ENCODE measurements around the gene SPSB2.
A peak's percentile ranks its signal among the peaks of the same experiment; 100 is the strongest.

The SPSB2 gene

GRCh38 chr12:6851921-6852650 is 21.0 kb downstream of the SPSB2 start, which contains the start of gene USP5:
TSS of gene USP5 (plus strand) at chr12:6852150. CDS start at chr12:6852180, 30 bp downstream.
- Histone ChIP-seq H3K27me3 (no peaks in the 10 kb centered on the region), H3K9ac (peak within 1 kb of the TSS; percentile 76 to 92 (median 85)), H3K4me3 (peak within 1 kb of the TSS; percentile 65 to 80 (median 70)), H4K20me1 (peaks cover 0 to 39% (median 19%) of the 10 kb centered on the region in 11 experiments; a peak in 14 of 22 replicates), H3K4me2 (peak within 1 kb of the TSS; percentile 94 to 100 (median 99)), H3K9me3 (replicated peaks in 1 of 11) (no peaks in the 10 kb centered on the region), H3K36me3 (peaks cover 21 to 68% (median 57%) of the 10 kb centered on the region in 11 experiments), H3K4me1 (peaks cover 34 to 45% (median 39%) of the 10 kb centered on the region in 10 experiments), H3K27ac (peak within 1 kb of the TSS; percentile 57 to 91 (median 85); a peak in 21 of 22 replicates)
- no peak for TF ChIP-seq Cebpa-rat (IDR thresholded peaks at IDR 0.05)

- Histone ChIP-seq H4K20me1 (peaks cover 0 to 43% (median 20%) of the 10 kb centered on the region in 11 experiments; a peak in 14 of 22 replicates), H3K4me3 (peak within 1 kb of the TSS; percentile 65 to 80 (median 70)), H3K9me3 (replicated peaks in 1 of 11) (no peaks in the 10 kb centered on the region), H3K9ac (peak within 1 kb of the TSS; percentile 76 to 92 (median 85)), H3K4me2 (peak within 1 kb of the TSS; percentile 87 to 100 (median 99)), H3K27me3 (no peaks in the 10 kb centered on the region), H3K4me1 (peaks cover 35 to 53% (median 40%) of the 10 kb centered on the region in 10 experiments), H3K27ac (peak within 1 kb of the TSS; percentile 57 to 91 (median 85); a peak in 21 of 22 replicates), H3K36me3 (peaks cover 13 to 68% (median 57%) of the 10 kb centered on the region in 11 experiments)
- TF ChIP-seq Cebpa-rat (IDR thresholded peaks at IDR 0.05): no peak
Measured at GRCh38 chr12:6851153-6851920, 21.8 kb downstream of the SPSB2 start, which contains the start of gene CDCA3. TSS of gene CDCA3 (minus strand) at chr12:6851286. CDS start at chr12:6850952, 334 bp downstream.

GRCh38 chr12:6850796-6851152 is 22.3 kb downstream of the SPSB2 start:
- Histone ChIP-seq H3K27me3 (no peaks in the 10 kb centered on the region), H3K27ac (peak overlapping the region in 10 of 11 experiments; percentile 68 to 91 (median 87); a peak in 18 of 22 replicates), H3K4me2 (peak overlapping the region; percentile 87 to 100 (median 99)), H3K9ac (peak overlapping the region; percentile 33 to 92 (median 85); a peak in 21 of 22 replicates), H3K36me3 (peaks cover 8 to 67% (median 56%) of the 10 kb centered on the region in 11 experiments; a peak in 21 of 22 replicates), H4K20me1 (peaks cover 0 to 37% (median 22%) of the 10 kb centered on the region in 11 experiments; a peak in 14 of 22 replicates), H3K4me1 (peaks cover 35 to 54% (median 43%) of the 10 kb centered on the region in 10 experiments), H3K4me3 (peak overlapping the region; percentile 65 to 80 (median 70)), H3K9me3 (replicated peaks in 1 of 11) (no peaks in the 10 kb centered on the region)
- no peak for TF ChIP-seq Cebpa-rat (IDR thresholded peaks at IDR 0.05)

- TF ChIP-seq Cebpa-rat (IDR thresholded peaks at IDR 0.05): no peak
- H3K27me3 ChIP-seq: no peaks in the 10 kb centered on the region
Measured at GRCh38 chr12:6849976-6850560, 23.0 kb downstream of the SPSB2 start.

GRCh38 chr12:6849427-6849826 is 23.7 kb downstream of the SPSB2 start:
- H4K20me1 ChIP-seq: peaks cover 0 to 24% (median 12%) of the 10 kb centered on the region in 11 experiments; a peak in 13 of 22 replicates
- peak overlapping the region; percentile 87 to 100 (median 99); a peak in 18 of 22 replicates for H3K4me2 ChIP-seq
- peak overlapping the region in 9 of 11 experiments; percentile 80 to 92 (median 85); a peak in 15 of 22 replicates for H3K9ac ChIP-seq
- H3K4me1 ChIP-seq: peaks cover 35 to 52% (median 41%) of the 10 kb centered on the region in 10 experiments
- H3K36me3 ChIP-seq: peaks cover 0 to 61% (median 49%) of the 10 kb centered on the region in 11 experiments; a peak in 18 of 22 replicates
- TF ChIP-seq Cebpa-rat (IDR thresholded peaks at IDR 0.05): no peak
- H3K27me3 ChIP-seq: no peaks in the 10 kb centered on the region
- H3K27ac ChIP-seq: no peak overlapping the region
- no peaks in the 10 kb centered on the region for H3K9me3 ChIP-seq (replicated peaks in 1 of 11)
- peak overlapping the region in 7 of 10 experiments; percentile 3 to 77 (median 69); a peak in 10 of 20 replicates for H3K4me3 ChIP-seq

More at GRCh38 chr12:6849976-6850560, 23.0 kb downstream of the SPSB2 start:
- Histone ChIP-seq H3K9ac (peak overlapping the region in 10 of 11 experiments; percentile 76 to 92 (median 85); a peak in 20 of 22 replicates), H3K27ac (peak overlapping the region in 9 of 11 experiments; percentile 78 to 91 (median 89); a peak in 10 of 22 replicates), H4K20me1 (peaks cover 0 to 30% (median 19%) of the 10 kb centered on the region in 11 experiments; a peak in 14 of 22 replicates), H3K4me3 (peak overlapping the region in 9 of 10 experiments; percentile 65 to 80 (median 71); a peak in 17 of 20 replicates), H3K9me3 (replicated peaks in 1 of 11) (no peaks in the 10 kb centered on the region), H3K4me1 (peaks cover 35 to 54% (median 43%) of the 10 kb centered on the region in 10 experiments), H3K36me3 (peaks cover under 1 to 66% (median 54%) of the 10 kb centered on the region in 11 experiments; a peak in 20 of 22 replicates), H3K4me2 (peak overlapping the region; percentile 87 to 100 (median 99))

GRCh38 chr12:6847676-6848075 is 25.4 kb downstream of the SPSB2 start:
- H3K4me3 ChIP-seq: no peak overlapping the region
- no peaks in the 10 kb centered on the region for H3K9me3 ChIP-seq (replicated peaks in 1 of 11)
- peaks cover 21 to 37% (median 27%) of the 10 kb centered on the region in 10 experiments for H3K4me1 ChIP-seq
- H3K27me3 ChIP-seq: no peaks in the 10 kb centered on the region
- no peak overlapping the region for H3K27ac ChIP-seq
- peaks cover 0 to 17% (median 0%) of the 10 kb centered on the region in 11 experiments; a peak in 6 of 22 replicates for H4K20me1 ChIP-seq
- H3K9ac ChIP-seq: no peak overlapping the region; a peak in 1 of 22 replicates
- TF ChIP-seq Cebpa-rat (IDR thresholded peaks at IDR 0.05): no peak
- H3K4me2 ChIP-seq: no peak overlapping the region
- H3K36me3 ChIP-seq: peaks cover 0 to 53% (median 44%) of the 10 kb centered on the region in 11 experiments; a peak in 18 of 22 replicates

GRCh38 chr12:6846316-6846869 is 26.7 kb downstream of the SPSB2 start:
- Histone ChIP-seq H3K27me3 (no peaks in the 10 kb centered on the region), H3K36me3 (peaks cover 0 to 53% (median 44%) of the 10 kb centered on the region in 11 experiments; a peak in 18 of 22 replicates), H3K4me1 (peaks cover 21 to 37% (median 27%) of the 10 kb centered on the region in 10 experiments), H3K4me2 (peak overlapping the region in 5 of 11 experiments; percentile 12 to 53 (median 39); a peak in 8 of 22 replicates), H3K9ac (peak overlapping the region in 6 of 11 experiments; percentile 4 to 46 (median 30); a peak in 5 of 22 replicates), H4K20me1 (peaks cover 0 to 17% (median 0%) of the 10 kb centered on the region in 11 experiments; a peak in 6 of 22 replicates), H3K9me3 (replicated peaks in 1 of 11) (no peaks in the 10 kb centered on the region), H3K4me3 (no peak overlapping the region), H3K27ac (no peak overlapping the region)
- TF ChIP-seq Cebpa-rat (IDR thresholded peaks at IDR 0.05): no peak
